SK-N-MC (cell line): ENCODE measurements around the gene EIF3B.

Experiments
- EZH2 ChIP-seq: fragments of 200-600 bp; sonication (generic); IDR thresholded peaks from one replicate; pipeline ENCODE4 v1.6.1; 2017; ENCODE audit warnings: antibody characterized with exemption
- FOXP2 ChIP-seq: optimal IDR thresholded peaks from 2 replicates; pipeline ENCODE3; 2011; ENCODE audit warnings: mild to moderate bottlenecking, moderate library complexity; ENCODE audit not compliant: insufficient read depth; ENCODE audit errors: extremely low read length, control extremely low read depth
- POLR2AphosphoS5 ChIP-seq: IDR thresholded peaks from 2 replicates; pipeline ENCODE4 v1.6.1; 2012; ENCODE audit warnings: mild to moderate bottlenecking, low read depth, low read length, borderline replicate concordance

- TF ChIP-seq POLR2AphosphoS5: no peak
- TF ChIP-seq EZH2: no peak
- TF ChIP-seq FOXP2: no peak
Observed at GRCh38 chr7:2331707-2332106, 22.9 kb upstream of the EIF3B start.
